ENCODE measurements around the gene PPP2R2D.

DNA sequence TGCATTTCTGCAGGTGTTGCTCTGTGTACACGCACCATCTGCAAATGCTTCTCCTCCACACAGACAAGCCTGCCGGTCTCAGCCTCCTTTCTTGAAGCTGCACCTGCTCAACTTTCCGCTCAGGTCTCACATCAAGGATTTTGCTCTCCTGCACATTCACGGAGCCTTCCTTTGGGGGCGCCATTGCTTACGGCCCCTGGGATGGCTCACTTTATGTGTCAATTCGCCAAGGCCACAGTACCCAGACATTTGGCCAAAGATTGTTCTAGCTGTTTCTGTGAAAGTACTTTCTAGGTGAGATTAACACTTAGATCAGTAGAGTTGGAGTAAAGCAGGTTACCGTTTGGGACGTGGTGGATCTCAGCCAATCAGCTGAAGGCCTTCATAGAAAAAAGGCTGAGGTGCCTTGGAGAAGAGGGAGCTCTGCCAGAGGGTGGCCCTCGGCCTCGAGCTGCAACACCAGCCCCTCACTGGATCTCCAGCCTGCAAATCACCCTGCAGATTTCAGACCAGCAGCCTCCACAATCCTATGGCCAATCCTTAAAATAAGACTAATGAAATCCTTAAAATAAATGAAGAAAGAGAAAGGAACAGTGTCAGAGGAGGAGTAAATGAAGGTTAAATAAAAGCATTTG lies 39.9 kb upstream of the PPP2R2D start:
- TF ChIP-seq, protein P1, sequence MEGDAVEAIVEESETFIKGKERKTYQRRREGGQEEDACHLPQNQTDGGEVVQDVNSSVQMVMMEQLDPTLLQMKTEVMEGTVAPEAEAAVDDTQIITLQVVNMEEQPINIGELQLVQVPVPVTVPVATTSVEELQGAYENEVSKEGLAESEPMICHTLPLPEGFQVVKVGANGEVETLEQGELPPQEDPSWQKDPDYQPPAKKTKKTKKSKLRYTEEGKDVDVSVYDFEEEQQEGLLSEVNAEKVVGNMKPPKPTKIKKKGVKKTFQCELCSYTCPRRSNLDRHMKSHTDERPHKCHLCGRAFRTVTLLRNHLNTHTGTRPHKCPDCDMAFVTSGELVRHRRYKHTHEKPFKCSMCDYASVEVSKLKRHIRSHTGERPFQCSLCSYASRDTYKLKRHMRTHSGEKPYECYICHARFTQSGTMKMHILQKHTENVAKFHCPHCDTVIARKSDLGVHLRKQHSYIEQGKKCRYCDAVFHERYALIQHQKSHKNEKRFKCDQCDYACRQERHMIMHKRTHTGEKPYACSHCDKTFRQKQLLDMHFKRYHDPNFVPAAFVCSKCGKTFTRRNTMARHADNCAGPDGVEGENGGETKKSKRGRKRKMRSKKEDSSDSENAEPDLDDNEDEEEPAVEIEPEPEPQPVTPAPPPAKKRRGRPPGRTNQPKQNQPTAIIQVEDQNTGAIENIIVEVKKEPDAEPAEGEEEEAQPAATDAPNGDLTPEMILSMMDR (conservative IDR thresholded peaks at IDR 0.05): no peak
- TF ChIP-seq EZH2 (IDR thresholded peaks at IDR 0.05; ENCODE audit: low read depth): no peak

All from PC-9 (cell line).